HepG2 (cell line): Measurements from ENCODE around the gene TNFRSF6B. TPM values are rescaled to one million over a fixed set of nuclear protein-coding genes. Genes with fewer than 3 reads are reported as not detected.

ENCODE experiments used
- ESRRA ChIP-seq: sonication (generic); formaldehyde crosslinking; IDR thresholded peaks from 2 replicates; pipeline ENCODE4 v1.5.1; 2020; ENCODE audit warnings: mild to moderate bottlenecking, low read depth, missing genetic modification reagents
- GATAD1 ChIP-seq: IDR thresholded peaks from 2 replicates; pipeline ENCODE4 v1.6.1; 2016; ENCODE audit warnings: missing genetic modification reagents, missing compliant biosample characterization
- HNRNPK ChIP-seq: fragments of 200-400 bp; formaldehyde crosslinking; IDR thresholded peaks from 2 replicates; pipeline ENCODE4 v1.6.1; 2018; ENCODE audit warnings: low read length, low read depth, moderate library complexity, mild to moderate bottlenecking; ENCODE audit not compliant: poor library complexity, severe bottlenecking
- HOXA9 ChIP-seq: sonication (generic); formaldehyde crosslinking; IDR thresholded peaks from 2 replicates; pipeline ENCODE4 v1.8.1; 2022; ENCODE audit warnings: missing genetic modification reagents, mild to moderate bottlenecking, moderate library complexity, borderline replicate concordance
- KDM3A ChIP-seq: IDR thresholded peaks from 2 replicates; pipeline ENCODE4 v1.6.1; 2018; ENCODE audit warnings: low read depth, missing compliant biosample characterization
- MTF2 ChIP-seq: sonication (generic); formaldehyde crosslinking; IDR thresholded peaks from 2 replicates; pipeline ENCODE4 v1.5.0; 2020; ENCODE audit warnings: missing genetic modification reagents, borderline replicate concordance
- REL ChIP-seq: sonication (generic); formaldehyde crosslinking; conservative IDR thresholded peaks from 2 replicates; pipeline ENCODE4 v1.8.0; 2022; ENCODE audit warnings: mild to moderate bottlenecking, missing genetic modification reagents, moderate library complexity
- THAP11 ChIP-seq: IDR thresholded peaks from 2 replicates; pipeline ENCODE4 v1.6.1; 2016; ENCODE audit warnings: missing biosample characterization, missing genetic modification reagents
- ZFX ChIP-seq: sonication (generic); formaldehyde crosslinking; IDR thresholded peaks from 2 replicates; pipeline ENCODE4 v1.4.0; 2020; ENCODE audit warnings: mild to moderate bottlenecking, low read depth, missing genetic modification reagents, moderate library complexity
- ZIK1 ChIP-seq: sonication (generic); formaldehyde crosslinking; IDR thresholded peaks from 2 replicates; pipeline ENCODE4 v1.5.0; 2020; ENCODE audit warnings: mild to moderate bottlenecking, low read depth, missing genetic modification reagents, borderline replicate concordance
- ZNF564 ChIP-seq: sonication (generic); formaldehyde crosslinking; IDR thresholded peaks from 2 replicates; pipeline ENCODE4 v1.8.1; 2023; ENCODE audit warnings: mild to moderate bottlenecking, missing genetic modification reagents
- ZNF776 ChIP-seq: sonication (generic); formaldehyde crosslinking; IDR thresholded peaks from 2 replicates; pipeline ENCODE4 v1.4.0; 2020; ENCODE audit warnings: mild to moderate bottlenecking, missing genetic modification reagents
- ZNF879 ChIP-seq: sonication (generic); formaldehyde crosslinking; IDR thresholded peaks from 2 replicates; pipeline ENCODE4 v1.8.1; 2023; ENCODE audit warnings: missing genetic modification reagents
- polyA plus RNA-seq, 8 experiments: library from polyadenylated mRNA; depleted of rRNA in 3 of 8; stranded (reverse) in 7 of 8; unstranded in 1 of 8; fragments of >200 nt; fragmentation: Illumina TruSeq in 4 of 8; extraction: Trizol in 4 of 8; gene quantifications; 2 replicates each; pipeline versions ENCODE4 v1.2.1 to v1.2.3, GENCODE V29; 2011 to 2016; ENCODE audit warnings: low read depth in 4 of 8, missing spikeins in 1 of 8, mixed read lengths in 1 of 8; ENCODE audit not compliant: insufficient read depth in 1 of 8
- total RNA-seq, 5 experiments: library from RNA; depleted of rRNA; stranded (reverse); fragments of >200 nt; fragmentation: Illumina TruSeq; extraction: Trizol; gene quantifications; 2 replicates each; pipeline ENCODE4 v1.2.3, GENCODE V29; 2016; ENCODE audit warnings: low read depth in 1 of 5
- TF ChIP-seq, protein P1 (sequence below): sonication (generic); formaldehyde crosslinking; IDR thresholded peaks from 2 replicates; pipeline ENCODE4 v1.5.1; 2020; ENCODE audit warnings: mild to moderate bottlenecking, missing genetic modification reagents, moderate library complexity
- TF ChIP-seq, protein P2 (sequence below): sonication (generic); formaldehyde crosslinking; IDR thresholded peaks from 2 replicates; pipeline ENCODE4 v1.5.0; 2020; ENCODE audit warnings: mild to moderate bottlenecking, low read depth, missing genetic modification reagents, borderline replicate concordance
- TF ChIP-seq, protein P3 (sequence below), 2 experiments: sonication (generic) in 1 of 2; formaldehyde crosslinking in 1 of 2; IDR thresholded peaks; 2 replicates each; pipeline versions ENCODE4 v1.4.0 to v1.6.1; 2016 to 2020; ENCODE audit warnings: borderline replicate concordance in 1 of 2, low read depth in 1 of 2, mild to moderate bottlenecking in 1 of 2, missing genetic modification reagents in 1 of 2
- TF ChIP-seq, protein P4 (sequence below): sonication (generic); formaldehyde crosslinking; IDR thresholded peaks from 2 replicates; pipeline ENCODE4 v1.9.0; 2022; ENCODE audit warnings: missing genetic modification reagents, mild to moderate bottlenecking, borderline replicate concordance

The TNFRSF6B gene
- total and polyA plus RNA-seq, 2 of the 13 experiments (the other 11 are each of a cell fraction or from before 2014, with no cell fraction given) = 0.24 TPM; not detected in 1

DNA sequence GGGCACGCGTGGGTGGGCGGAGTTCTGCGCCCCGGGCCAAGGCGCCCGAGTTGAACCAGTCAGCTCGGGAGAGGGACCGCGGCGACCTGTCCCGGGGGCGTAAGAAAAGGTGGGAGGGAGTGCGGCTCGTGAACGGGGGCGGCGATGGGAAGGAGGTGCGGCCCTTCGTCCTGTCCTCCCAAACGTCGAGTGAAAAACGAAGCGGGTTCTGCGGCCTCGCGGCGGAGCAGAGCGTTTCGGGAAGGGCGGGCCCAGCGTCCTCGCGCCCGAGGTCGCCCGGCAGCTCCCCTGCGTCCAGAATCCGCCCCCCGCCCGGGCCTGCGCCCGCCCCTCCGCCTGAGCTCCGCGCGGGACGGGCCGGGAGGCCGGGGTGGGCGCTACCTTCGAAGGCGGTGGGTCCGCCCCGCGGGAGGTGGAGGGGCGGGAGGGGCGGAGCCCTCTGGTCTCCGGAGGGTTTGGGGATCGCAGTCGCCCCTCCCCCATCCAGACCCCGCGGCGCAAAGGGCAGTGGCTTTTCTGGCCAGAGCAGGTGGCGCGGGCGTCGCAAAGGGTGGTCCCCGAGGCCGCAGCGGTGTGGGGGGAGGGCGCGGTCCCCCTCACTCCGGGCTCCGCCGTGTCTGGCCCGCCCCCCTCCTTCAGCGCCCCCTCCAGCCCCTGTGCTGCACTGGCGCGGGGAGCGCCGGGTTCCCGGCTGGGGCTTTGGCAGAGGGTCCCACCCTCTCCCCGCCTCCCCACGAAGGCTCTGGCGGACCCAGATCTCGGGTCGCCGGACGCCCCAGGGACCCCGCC is 44.1 kb upstream of the TNFRSF6B start (continued):
- no peak for TF ChIP-seq KDM3A (CRISPR knock-in tag)
- TF ChIP-seq, protein P1, sequence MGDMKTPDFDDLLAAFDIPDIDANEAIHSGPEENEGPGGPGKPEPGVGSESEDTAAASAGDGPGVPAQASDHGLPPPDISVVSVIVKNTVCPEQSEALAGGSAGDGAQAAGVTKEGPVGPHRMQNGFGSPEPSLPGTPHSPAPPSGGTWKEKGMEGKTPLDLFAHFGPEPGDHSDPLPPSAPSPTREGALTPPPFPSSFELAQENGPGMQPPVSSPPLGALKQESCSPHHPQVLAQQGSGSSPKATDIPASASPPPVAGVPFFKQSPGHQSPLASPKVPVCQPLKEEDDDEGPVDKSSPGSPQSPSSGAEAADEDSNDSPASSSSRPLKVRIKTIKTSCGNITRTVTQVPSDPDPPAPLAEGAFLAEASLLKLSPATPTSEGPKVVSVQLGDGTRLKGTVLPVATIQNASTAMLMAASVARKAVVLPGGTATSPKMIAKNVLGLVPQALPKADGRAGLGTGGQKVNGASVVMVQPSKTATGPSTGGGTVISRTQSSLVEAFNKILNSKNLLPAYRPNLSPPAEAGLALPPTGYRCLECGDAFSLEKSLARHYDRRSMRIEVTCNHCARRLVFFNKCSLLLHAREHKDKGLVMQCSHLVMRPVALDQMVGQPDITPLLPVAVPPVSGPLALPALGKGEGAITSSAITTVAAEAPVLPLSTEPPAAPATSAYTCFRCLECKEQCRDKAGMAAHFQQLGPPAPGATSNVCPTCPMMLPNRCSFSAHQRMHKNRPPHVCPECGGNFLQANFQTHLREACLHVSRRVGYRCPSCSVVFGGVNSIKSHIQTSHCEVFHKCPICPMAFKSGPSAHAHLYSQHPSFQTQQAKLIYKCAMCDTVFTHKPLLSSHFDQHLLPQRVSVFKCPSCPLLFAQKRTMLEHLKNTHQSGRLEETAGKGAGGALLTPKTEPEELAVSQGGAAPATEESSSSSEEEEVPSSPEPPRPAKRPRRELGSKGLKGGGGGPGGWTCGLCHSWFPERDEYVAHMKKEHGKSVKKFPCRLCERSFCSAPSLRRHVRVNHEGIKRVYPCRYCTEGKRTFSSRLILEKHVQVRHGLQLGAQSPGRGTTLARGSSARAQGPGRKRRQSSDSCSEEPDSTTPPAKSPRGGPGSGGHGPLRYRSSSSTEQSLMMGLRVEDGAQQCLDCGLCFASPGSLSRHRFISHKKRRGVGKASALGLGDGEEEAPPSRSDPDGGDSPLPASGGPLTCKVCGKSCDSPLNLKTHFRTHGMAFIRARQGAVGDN (CRISPR knock-in tag) = peak; percentile 80
- 0 out of 2 replicates have a peak, but pooled peaks have one; percentile 59 for TF ChIP-seq HOXA9 (CRISPR knock-in tag)
- TF ChIP-seq, protein P2, sequence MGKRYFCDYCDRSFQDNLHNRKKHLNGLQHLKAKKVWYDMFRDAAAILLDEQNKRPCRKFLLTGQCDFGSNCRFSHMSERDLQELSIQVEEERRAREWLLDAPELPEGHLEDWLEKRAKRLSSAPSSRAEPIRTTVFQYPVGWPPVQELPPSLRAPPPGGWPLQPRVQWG (CRISPR knock-in tag) = no peak
- TF ChIP-seq ESRRA (CRISPR knock-in tag) = no peak; the same call in 1 of the 2 replicates
- TF ChIP-seq, protein P3, sequence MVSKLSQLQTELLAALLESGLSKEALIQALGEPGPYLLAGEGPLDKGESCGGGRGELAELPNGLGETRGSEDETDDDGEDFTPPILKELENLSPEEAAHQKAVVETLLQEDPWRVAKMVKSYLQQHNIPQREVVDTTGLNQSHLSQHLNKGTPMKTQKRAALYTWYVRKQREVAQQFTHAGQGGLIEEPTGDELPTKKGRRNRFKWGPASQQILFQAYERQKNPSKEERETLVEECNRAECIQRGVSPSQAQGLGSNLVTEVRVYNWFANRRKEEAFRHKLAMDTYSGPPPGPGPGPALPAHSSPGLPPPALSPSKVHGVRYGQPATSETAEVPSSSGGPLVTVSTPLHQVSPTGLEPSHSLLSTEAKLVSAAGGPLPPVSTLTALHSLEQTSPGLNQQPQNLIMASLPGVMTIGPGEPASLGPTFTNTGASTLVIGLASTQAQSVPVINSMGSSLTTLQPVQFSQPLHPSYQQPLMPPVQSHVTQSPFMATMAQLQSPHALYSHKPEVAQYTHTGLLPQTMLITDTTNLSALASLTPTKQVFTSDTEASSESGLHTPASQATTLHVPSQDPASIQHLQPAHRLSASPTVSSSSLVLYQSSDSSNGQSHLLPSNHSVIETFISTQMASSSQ (IDR thresholded peaks at IDR 0.05; ENCODE audit: low read depth) = no peak
- TF ChIP-seq, protein P3 (CRISPR knock-in tag; IDR thresholded peaks at IDR 0.05; ENCODE audit: borderline replicate concordance) = no peak
- no peak; the same call in 1 of the 2 replicates for TF ChIP-seq MTF2
- TF ChIP-seq, protein P4, sequence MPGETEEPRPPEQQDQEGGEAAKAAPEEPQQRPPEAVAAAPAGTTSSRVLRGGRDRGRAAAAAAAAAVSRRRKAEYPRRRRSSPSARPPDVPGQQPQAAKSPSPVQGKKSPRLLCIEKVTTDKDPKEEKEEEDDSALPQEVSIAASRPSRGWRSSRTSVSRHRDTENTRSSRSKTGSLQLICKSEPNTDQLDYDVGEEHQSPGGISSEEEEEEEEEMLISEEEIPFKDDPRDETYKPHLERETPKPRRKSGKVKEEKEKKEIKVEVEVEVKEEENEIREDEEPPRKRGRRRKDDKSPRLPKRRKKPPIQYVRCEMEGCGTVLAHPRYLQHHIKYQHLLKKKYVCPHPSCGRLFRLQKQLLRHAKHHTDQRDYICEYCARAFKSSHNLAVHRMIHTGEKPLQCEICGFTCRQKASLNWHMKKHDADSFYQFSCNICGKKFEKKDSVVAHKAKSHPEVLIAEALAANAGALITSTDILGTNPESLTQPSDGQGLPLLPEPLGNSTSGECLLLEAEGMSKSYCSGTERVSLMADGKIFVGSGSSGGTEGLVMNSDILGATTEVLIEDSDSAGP (CRISPR knock-in tag) = peak; percentile 27
- no peak for TF ChIP-seq ZNF564 (CRISPR knock-in tag)
- peak; percentile 30; the same call in 1 of the 2 replicates for TF ChIP-seq THAP11 (CRISPR knock-in tag)
- TF ChIP-seq ZNF879 (CRISPR knock-in tag) = peak; percentile 36; the same call in 1 of the 2 replicates
- 0 out of 2 replicates have a peak, but pooled peaks have one; percentile 49 for TF ChIP-seq REL (CRISPR knock-in tag)
- peak; percentile 66 for TF ChIP-seq ZFX (CRISPR knock-in tag)
- TF ChIP-seq ZNF776 (CRISPR knock-in tag) = peak; percentile 48
- TF ChIP-seq ZIK1 (CRISPR knock-in tag) = peak; percentile 39; the same call in 1 of the 2 replicates
- peak; percentile 48 for TF ChIP-seq HNRNPK
- TF ChIP-seq GATAD1 = no peak
